ENCODE results near the gene ADAMTS2. TPM values are rescaled to one million over a fixed set of nuclear protein-coding genes. Genes with fewer than 3 reads are reported as not detected.
A peak's percentile ranks its signal among the peaks of the same experiment; 100 is the strongest.
"Not testable (repeated sequence)": the region's sequence is repeated elsewhere in the genome, so short reads cannot be mapped to it uniquely, and the experiment has no call there.

ADAMTS2 gene
- total and polyA plus RNA-seq, 10 donors, result 4.0 to 101 (median 47.5) TPM

DNA sequence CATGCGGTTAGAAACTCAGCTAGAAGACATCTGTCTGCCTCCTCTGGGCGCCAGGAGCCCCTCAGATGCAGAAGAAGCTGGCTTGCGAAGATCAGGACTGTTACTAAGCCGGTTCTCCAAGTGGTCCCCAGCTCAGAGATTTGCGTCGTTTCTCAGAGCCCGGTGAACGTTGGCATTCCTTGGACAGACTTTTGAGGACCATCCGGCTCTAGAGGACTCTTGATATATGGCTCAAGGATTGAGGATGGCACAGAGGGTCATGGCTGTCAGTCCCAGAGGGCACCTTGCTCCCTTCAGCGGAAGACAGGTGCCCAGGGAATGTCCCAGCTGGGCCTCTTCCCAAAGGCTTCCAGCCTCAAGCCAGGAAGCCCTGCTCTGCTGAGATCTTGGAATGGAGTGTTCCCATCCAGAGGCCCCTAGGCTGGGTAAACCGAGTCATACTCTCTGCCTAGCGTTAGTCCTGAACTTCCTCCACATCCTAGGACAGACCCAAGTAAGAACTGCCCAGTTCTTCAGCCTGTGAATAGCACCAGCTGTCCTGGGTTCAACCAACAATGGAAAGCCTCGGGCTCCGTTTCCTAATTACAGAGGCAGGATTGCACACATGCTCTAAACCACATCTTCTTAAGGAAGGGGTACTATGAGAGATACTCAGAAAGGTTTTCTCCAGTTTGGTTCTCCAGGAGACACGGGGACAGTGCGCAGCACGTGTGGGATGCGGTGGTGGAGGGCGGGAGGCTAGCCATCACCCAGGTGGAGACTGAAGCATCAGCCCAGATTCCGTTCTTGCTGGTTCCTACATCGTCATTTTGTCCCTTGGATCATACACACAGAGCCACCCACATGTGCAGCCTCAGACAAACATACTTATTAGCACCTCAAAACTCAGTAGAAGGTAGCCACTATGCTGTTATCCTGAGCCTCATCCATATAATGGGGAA lies 233.7 kb downstream of the ADAMTS2 start:
- no peak for TF ChIP-seq CTCF (IDR thresholded peaks at IDR 0.05 in 8 of 11, conservative IDR thresholded peaks at IDR 0.05 in 3 of 11)
- TF ChIP-seq POLR2AphosphoS5 (IDR thresholded peaks at IDR 0.05), result no peak
- Histone ChIP-seq H3K9me3 (peaks cover 5 to 99% (median 91%) of the 10 kb centered on the region in 8 donors), H3K4me3 (no peak overlapping the region), H3K36me3 (peaks cover 0 to 35% (median 3%) of the 10 kb centered on the region in 6 donors), H3K27ac (no peak overlapping the region), H3K27me3 (replicated peaks in 1 of 7) (no peaks in the 10 kb centered on the region), H3K4me1 (no peaks in the 10 kb centered on the region)
- intact Hi-C loops (cut with DNase I; ENCODE audit: low total_unique reads), result no loop called here
- 77 to 90% (median 84%) methylated on average over 21 of the region's 21 CpGs for WGBS, 5 donors
- peak; percentile 29 for DNase-seq

DNA sequence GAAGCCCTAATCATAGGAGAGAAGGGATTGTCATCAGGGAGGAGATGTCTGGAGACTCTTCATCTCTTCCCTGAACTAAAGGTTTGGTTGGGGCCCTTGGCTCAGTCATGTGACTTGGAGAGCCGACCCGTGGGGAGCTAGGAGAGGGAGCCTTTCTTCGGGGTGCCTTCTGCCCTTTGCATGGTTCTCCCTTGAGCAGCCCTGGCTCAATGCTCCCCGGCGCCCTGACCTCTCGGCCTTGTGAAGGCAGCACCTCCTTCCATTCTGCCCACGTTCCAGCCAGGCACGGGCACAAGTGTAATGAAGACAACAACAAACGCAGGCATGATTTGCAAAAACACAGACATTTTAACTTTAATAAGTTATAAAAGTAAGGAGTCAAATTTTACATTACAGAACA lies 234.7 kb downstream of the ADAMTS2 start:
- 85 to 93% (median 91%) methylated on average over 9 of the region's 9 CpGs for WGBS, 5 donors
- peak; percentile 47 for DNase-seq
- H3K9me3 ChIP-seq, result peaks cover 5 to 89% (median 86%) of the 10 kb centered on the region in 8 donors
- intact Hi-C loops (cut with DNase I; ENCODE audit: low total_unique reads), result no loop called here
- TF ChIP-seq POLR2A (IDR thresholded peaks at IDR 0.05), result no peak
- no peak for TF ChIP-seq CTCF (IDR thresholded peaks at IDR 0.05 in 8 of 11, conservative IDR thresholded peaks at IDR 0.05 in 3 of 11)
- no peak for TF ChIP-seq POLR2AphosphoS5 (IDR thresholded peaks at IDR 0.05)
- H3K27me3 ChIP-seq (replicated peaks in 1 of 7), result no peaks in the 10 kb centered on the region
- H3K27ac ChIP-seq, result no peak overlapping the region
- no peaks in the 10 kb centered on the region for H3K4me1 ChIP-seq
- no peak overlapping the region for H3K4me3 ChIP-seq
- H3K36me3 ChIP-seq, result peaks cover 0 to 26% (median 3%) of the 10 kb centered on the region in 6 donors

GRCh38 chr5:179101282-179101681 lies 244.0 kb downstream of the ADAMTS2 start:
- H3K27me3 ChIP-seq (replicated peaks in 1 of 7); H3K27ac ChIP-seq; H3K4me1 ChIP-seq; H3K36me3 ChIP-seq; intact Hi-C loops (cut with DNase I; ENCODE audit: low total_unique reads); DNase-seq; H3K4me3 ChIP-seq: not testable (repeated sequence)
- H3K9me3 ChIP-seq, result peaks cover 8 to 75% (median 51%) of the 10 kb centered on the region in 8 donors
- 92 to 97% (median 95%) methylated on average over 7 to 17 of the region's 17 CpGs for whole genome bisulfite sequencing, 5 donors

DNA sequence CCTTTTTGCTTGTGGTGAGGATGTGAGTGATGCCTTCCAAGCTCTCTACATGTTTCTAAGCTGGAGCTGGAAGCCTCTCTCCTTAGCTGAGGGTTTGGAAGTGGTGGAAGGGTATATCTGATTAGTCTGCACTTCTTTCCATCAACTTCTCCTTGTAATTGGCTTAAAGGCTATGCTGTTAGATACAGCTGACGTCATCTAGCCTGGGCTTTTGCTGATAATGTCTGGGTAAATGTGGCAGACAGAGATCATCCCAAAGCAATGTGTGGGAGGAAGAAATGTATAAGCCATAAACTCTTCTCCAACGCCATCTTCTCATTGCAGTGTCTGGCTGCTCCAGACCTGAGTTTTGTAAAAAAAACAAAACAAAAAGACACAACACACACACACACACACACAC lies 255.8 kb downstream of the ADAMTS2 start:
- Histone ChIP-seq H3K27me3 (replicated peaks in 1 of 7) (no peaks in the 10 kb centered on the region), H3K27ac (no peak overlapping the region), H3K9me3 (peaks cover 63 to 100% (median 100%) of the 10 kb centered on the region in 8 donors), H3K36me3 (no peaks in the 10 kb centered on the region), H3K4me3 (no peak overlapping the region), H3K4me1 (no peaks in the 10 kb centered on the region)
- TF ChIP-seq POLR2A (IDR thresholded peaks at IDR 0.05) (no peak), CTCF (IDR thresholded peaks at IDR 0.05 in 8 of 11, conservative IDR thresholded peaks at IDR 0.05 in 3 of 11) (no peak), POLR2AphosphoS5 (IDR thresholded peaks at IDR 0.05) (no peak)
- intact Hi-C loops (cut with DNase I; ENCODE audit: low total_unique reads), result no loop called here
- DNase-seq, result no peak
- WGBS, 5 donors, result 71 to 90% (median 88%) methylated on average over 2 of the region's 2 CpGs
